ENCODE measurements around the gene SLC13A2.

GRCh38 chr17:28475151-28475900 lies 1.9 kb downstream of the SLC13A2 start:
- no peak for TF ChIP-seq ZNF274 (IDR thresholded peaks at IDR 0.05; ENCODE audit: low read depth, low read length)
- no peak for TF ChIP-seq YY1 (IDR thresholded peaks at IDR 0.05; ENCODE audit: insufficient read depth, insufficient read length)
- no peak for TF ChIP-seq SUZ12 (IDR thresholded peaks at IDR 0.05; ENCODE audit: extremely low read depth, insufficient read depth, insufficient read length)
